Body of pancreas (tissue), 4 donors: ENCODE results near the gene SCP2.

Experiments used
- CTCF ChIP-seq, 7 experiments: fragments of 450-650 bp in 4 of 7; fragments of 200-600 bp in 3 of 7; sonication (generic) in 3 of 7; IDR thresholded peaks; one replicate each; pipeline ENCODE4 v1.5.1; 2016 to 2019; ENCODE audit warnings: antibody characterized with exemption in 7 of 7
- POLR2A ChIP-seq, 3 donors: fragments of 450-650 bp; IDR thresholded peaks; one replicate each; pipeline ENCODE4 v1.6.1; 2016; ENCODE audit warnings: antibody characterized with exemption in 3 of 3, mild to moderate bottlenecking in 2 of 3

GRCh38 chr1:52917156-52917555, 9.9 kb upstream of the SCP2 start:
- TF ChIP-seq CTCF (IDR thresholded peaks at IDR 0.05) (no peak), POLR2A (IDR thresholded peaks at IDR 0.05) (no peak)
